IPS-15b (cell line): ENCODE results near the gene MFN1.
"Not testable (repeated sequence)": the region's sequence is repeated elsewhere in the genome, so short reads cannot be mapped to it uniquely, and the experiment has no call there.

Experiments
- H3K27me3 ChIP-seq: one replicate; pipeline ENCODE4 v1.6.1; 2013; ENCODE audit warnings: low read length; ENCODE audit not compliant: control insufficient read depth, insufficient read depth
- H3K36me3 ChIP-seq: one replicate; pipeline ENCODE4 v1.6.1; 2013; ENCODE audit warnings: low read length; ENCODE audit not compliant: control insufficient read depth, insufficient read depth
- H3K4me1 ChIP-seq: one replicate; pipeline ENCODE4 v1.6.1; 2013; ENCODE audit warnings: mild to moderate bottlenecking, low read length; ENCODE audit not compliant: control insufficient read depth, insufficient read depth
- H3K4me3 ChIP-seq: one replicate; pipeline ENCODE4 v1.5.1; 2013; ENCODE audit warnings: low read depth, low read length
- H3K9ac ChIP-seq: one replicate; pipeline ENCODE4 v1.6.1; 2013; ENCODE audit warnings: low read depth, mild to moderate bottlenecking, low read length
- H3K9me3 ChIP-seq: one replicate; pipeline ENCODE4 v1.6.1; 2013; ENCODE audit warnings: mild to moderate bottlenecking, low read length; ENCODE audit not compliant: control insufficient read depth, insufficient read depth

Gene MFN1

DNA sequence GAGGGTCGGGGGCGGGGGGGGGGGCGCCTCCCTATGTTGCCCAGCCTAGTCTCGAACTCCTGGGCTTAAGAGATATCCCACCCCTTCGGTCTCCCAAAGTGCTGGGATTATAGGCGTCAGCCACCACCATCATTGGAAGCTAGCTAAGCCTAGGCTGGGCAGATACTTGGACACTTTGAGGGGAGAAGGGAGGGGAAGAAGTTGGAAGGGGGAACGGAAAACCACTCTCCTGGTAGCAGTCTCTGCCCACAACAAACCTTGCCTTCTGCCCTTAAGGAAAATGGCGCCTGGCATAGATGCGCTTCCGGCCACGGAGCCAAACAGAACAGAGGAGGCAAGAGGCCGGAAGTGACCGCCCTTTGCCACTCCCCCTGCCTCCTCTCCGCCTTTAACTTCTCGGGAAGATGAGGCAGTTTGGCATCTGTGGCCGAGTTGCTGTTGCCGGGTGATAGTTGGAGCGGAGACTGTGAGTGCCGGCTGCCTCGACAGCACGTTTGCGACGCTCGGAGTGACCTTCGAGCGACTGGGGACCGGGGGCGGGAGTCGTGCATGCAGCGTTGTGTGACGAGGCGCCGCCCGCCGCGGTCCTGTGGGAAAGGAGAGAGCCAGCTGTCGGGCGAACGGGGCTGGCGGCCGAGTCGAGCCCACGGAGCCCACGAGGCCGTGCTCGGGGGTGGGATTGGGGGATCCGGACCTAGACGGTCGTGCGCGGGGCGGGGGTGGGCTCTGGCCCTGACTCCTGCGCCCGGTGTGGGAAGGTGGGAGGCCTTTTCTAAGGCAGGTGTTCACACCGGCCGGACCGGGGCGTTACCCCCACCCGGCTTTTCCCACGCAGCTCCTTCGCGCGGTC, at the start of gene MFN1:
Gene MFN1 (plus strand): TSS at position 365 of the 850 bp plus-strand sequence. CDS start 1,143 bp downstream, outside the sequence.
- Histone ChIP-seq H3K4me1 (peaks cover 3% of the 10 kb centered on the region), H3K9ac (peak within 1 kb of the TSS; percentile 74)

DNA sequence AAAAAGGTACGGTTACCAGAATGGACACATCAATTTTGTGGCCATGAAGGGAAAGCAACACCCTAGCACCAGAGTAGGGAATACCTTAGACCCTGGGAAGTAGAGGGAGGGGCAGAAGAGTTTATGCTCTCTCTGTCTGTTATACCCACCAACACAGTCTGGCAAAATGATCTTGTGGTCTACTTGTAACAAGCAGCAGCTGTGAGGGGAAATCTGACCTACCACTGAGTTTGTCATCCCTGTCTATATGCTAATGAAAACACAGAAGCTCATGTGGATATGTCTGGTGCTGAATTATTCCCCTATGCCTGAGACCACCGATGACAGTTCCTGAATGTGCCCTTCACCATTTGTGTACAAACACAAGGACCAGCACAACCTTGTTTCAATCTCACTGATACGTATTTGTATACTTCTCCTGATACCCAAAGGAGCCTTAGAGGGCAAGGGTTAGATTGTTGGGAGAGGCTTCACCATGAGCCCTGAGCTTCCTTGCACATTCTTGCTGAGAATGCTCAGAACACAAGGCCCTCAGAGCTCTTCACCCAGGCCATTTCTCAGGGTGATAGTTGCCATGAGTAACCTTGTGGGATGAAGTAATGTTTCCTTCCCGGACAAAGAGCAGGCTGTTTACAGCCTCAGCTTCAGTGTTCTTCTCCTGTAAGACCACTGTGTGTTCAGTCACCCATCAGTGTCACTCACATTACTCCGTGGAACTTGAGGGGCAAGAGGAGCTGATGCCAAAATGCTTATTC, 49.4 kb upstream of the MFN1 start:
- no peak overlapping the region for H3K9ac ChIP-seq

More for the DNA sequence above, at the start of gene MFN1:
- Histone ChIP-seq H3K27me3 (no peaks in the 10 kb centered on the region), H3K36me3 (peaks cover 11% of the 10 kb centered on the region), H3K4me3 (peak within 1 kb of the TSS; percentile 74), H3K9me3 (no peaks in the 10 kb centered on the region)

DNA sequence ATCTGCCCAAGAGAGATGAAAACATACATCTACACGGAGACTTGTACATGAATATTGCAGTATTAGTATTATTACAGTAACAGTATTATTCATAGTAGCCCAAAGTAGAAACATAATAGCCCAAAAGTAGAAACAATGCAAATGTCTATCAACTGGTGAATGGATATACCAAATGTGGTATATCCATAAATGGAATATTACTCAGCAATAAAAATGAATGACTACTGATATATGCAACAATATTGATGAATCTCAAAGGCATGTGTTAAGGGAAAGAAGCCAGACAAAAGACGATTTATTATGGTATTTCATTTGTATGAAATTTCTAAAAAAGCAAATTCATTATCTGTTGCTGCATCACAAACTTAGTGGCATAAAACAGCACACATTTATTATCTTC, 48.2 kb upstream of the MFN1 start:
- no peak overlapping the region for H3K4me3 ChIP-seq
- H3K9ac ChIP-seq, result no peak overlapping the region
- no peaks in the 10 kb centered on the region for H3K36me3 ChIP-seq
- no peaks in the 10 kb centered on the region for H3K9me3 ChIP-seq
- no peaks in the 10 kb centered on the region for H3K4me1 ChIP-seq
- no peaks in the 10 kb centered on the region for H3K27me3 ChIP-seq

More for the DNA sequence above, 49.4 kb upstream of the MFN1 start:
- no peak overlapping the region for H3K4me3 ChIP-seq
- no peaks in the 10 kb centered on the region for H3K27me3 ChIP-seq
- H3K9me3 ChIP-seq, result no peaks in the 10 kb centered on the region
- H3K36me3 ChIP-seq, result no peaks in the 10 kb centered on the region
- no peaks in the 10 kb centered on the region for H3K4me1 ChIP-seq

DNA sequence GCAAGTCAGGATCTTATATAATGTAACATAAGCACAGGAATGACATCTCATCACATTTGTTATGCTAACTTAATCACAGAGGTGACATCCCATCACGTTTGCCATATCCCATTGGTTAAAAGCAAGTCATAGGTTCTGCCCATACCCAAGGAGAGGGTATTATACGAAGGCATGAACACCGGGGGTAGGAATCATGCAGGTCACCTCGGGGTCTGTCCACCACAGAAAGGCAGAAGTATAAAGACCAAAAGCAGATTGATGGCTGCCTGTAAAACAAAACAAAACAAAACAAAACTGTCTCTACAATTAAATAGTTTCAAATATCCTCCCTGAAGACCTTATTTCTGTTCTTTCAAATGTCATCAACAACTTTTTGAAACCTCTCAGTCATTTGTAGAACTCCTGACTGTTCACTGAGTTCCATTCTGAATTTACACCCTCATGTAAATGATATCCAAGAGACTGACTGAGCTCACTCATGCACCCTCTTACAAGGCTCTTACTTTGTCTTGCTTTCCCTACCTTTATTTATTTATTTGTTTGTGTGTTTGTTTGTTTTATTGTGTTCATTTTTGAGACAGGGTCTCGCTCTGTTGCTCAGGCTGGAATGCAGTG, 47.4 kb upstream of the MFN1 start:
- Histone ChIP-seq H3K9ac (no peak overlapping the region), H3K9me3 (no peaks in the 10 kb centered on the region), H3K4me3 (no peak overlapping the region), H3K27me3 (no peaks in the 10 kb centered on the region), H3K4me1 (no peaks in the 10 kb centered on the region), H3K36me3 (no peaks in the 10 kb centered on the region)

GRCh38 chr3:179301645-179302044, 45.9 kb upstream of the MFN1 start:
- H3K9me3 ChIP-seq, result no peaks in the 10 kb centered on the region
- H3K4me3 ChIP-seq, result no peak overlapping the region
- H3K9ac ChIP-seq, result no peak overlapping the region
- H3K27me3 ChIP-seq, result no peaks in the 10 kb centered on the region
- H3K36me3 ChIP-seq, result no peaks in the 10 kb centered on the region
- no peaks in the 10 kb centered on the region for H3K4me1 ChIP-seq

- Histone ChIP-seq H3K9ac (no peak overlapping the region), H3K9me3 (no peaks in the 10 kb centered on the region), H3K36me3 (no peaks in the 10 kb centered on the region), H3K27me3 (no peaks in the 10 kb centered on the region), H3K4me3 (no peak overlapping the region), H3K4me1 (no peaks in the 10 kb centered on the region)
Observed at GRCh38 chr3:179302111-179302510, 45.4 kb upstream of the MFN1 start.

DNA sequence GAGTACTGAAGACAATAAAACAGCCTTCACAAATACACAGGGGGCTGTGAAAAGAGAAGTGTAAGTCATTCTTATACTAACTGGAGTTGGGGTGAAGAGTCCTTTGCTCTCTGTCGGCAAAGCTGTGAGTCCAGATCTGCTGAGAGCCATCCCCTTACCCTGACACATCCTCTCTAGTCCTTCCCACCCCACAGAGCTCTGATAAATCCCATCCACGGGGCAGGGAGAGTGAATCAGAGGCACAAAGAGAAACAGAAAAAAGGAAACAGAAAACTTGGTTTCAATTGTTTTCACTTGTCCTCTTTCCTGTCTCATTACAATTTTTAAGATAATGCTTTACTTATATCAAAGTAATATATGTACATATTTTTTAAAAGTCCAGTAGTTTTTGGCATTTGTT, 42.9 kb upstream of the MFN1 start:
- no peaks in the 10 kb centered on the region for H3K27me3 ChIP-seq
- no peak overlapping the region for H3K9ac ChIP-seq
- no peak overlapping the region for H3K4me3 ChIP-seq
- no peaks in the 10 kb centered on the region for H3K9me3 ChIP-seq
- no peaks in the 10 kb centered on the region for H3K4me1 ChIP-seq
- no peaks in the 10 kb centered on the region for H3K36me3 ChIP-seq

GRCh38 chr3:179307362-179307761, 40.1 kb upstream of the MFN1 start:
- H3K9ac ChIP-seq, H3K4me1 ChIP-seq, H3K36me3 ChIP-seq, H3K4me3 ChIP-seq, H3K27me3 ChIP-seq, H3K9me3 ChIP-seq: not testable (repeated sequence)

- Histone ChIP-seq H3K36me3 (no peaks in the 10 kb centered on the region), H3K9ac (no peak overlapping the region), H3K27me3 (no peaks in the 10 kb centered on the region), H3K9me3 (no peaks in the 10 kb centered on the region), H3K4me1 (no peaks in the 10 kb centered on the region), H3K4me3 (no peak overlapping the region)
Observed at GRCh38 chr3:179308001-179308400, 39.5 kb upstream of the MFN1 start.

DNA sequence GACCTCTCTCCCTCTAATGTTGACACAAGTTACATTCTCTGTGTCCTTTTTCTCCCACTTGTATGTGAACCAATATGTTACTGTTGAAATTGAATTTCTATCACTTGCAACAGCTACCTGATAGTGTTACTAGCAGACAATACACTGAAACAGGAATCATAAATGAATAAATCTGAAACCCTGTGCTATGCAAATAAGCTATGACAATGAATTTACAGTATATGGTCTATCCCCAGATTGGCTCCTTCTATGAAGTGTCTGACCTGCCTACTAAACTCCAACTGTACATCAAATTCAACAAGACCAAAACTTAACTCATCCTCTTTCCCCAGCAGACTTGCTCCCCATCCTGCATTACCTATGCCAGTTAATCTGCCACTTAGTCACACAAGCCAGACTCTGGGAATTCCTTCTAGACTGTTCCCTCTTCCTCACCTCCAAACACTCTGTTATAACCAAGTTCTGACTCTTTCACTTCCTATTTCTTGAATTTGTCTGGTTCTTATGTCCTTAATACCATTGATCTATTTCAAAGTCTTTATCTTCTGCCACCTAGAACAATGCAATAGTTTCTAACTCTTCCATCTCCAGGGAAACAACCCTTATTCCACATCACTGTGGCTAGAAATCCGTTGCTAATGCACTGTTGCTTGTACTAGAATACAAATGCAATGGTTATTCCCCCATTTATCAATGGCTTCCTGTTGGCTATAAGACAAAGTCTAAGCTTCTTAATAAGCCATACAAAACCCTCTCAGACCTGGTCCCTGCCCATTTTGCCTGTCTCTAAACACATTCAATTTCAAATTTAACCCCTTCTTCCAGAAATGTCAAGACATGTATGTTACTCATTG, 38.1 kb upstream of the MFN1 start:
- no peak overlapping the region for H3K9ac ChIP-seq
- no peaks in the 10 kb centered on the region for H3K9me3 ChIP-seq
- no peaks in the 10 kb centered on the region for H3K4me1 ChIP-seq
- H3K27me3 ChIP-seq, result no peaks in the 10 kb centered on the region
- no peak overlapping the region for H3K4me3 ChIP-seq
- no peaks in the 10 kb centered on the region for H3K36me3 ChIP-seq

GRCh38 chr3:179318876-179319275, 28.6 kb upstream of the MFN1 start:
- Histone ChIP-seq H3K36me3 (no peaks in the 10 kb centered on the region), H3K9me3 (no peaks in the 10 kb centered on the region), H3K9ac (no peak overlapping the region), H3K27me3 (no peaks in the 10 kb centered on the region), H3K4me1 (no peaks in the 10 kb centered on the region), H3K4me3 (no peak overlapping the region)
